Mucosa of rectum (tissue), 2 donors: ENCODE data around the gene FARP1.

Experiments used
- H3K27ac ChIP-seq, 2 donors: one replicate each; pipeline ENCODE4 v1.7.0; 2013; ENCODE audit warnings: inconsistent platforms in 2 of 2, low read depth in 2 of 2, low read length in 2 of 2
- H3K27me3 ChIP-seq, 2 donors: one replicate each; pipeline ENCODE4 v1.7.0; 2013; ENCODE audit warnings: low read length in 2 of 2; ENCODE audit not compliant: control insufficient read depth in 2 of 2, insufficient read depth in 2 of 2
- H3K36me3 ChIP-seq, 2 donors: one replicate each; pipeline ENCODE4 v1.7.0; 2013; ENCODE audit warnings: low read length in 2 of 2; ENCODE audit not compliant: control insufficient read depth in 2 of 2, insufficient read depth in 2 of 2
- H3K4me1 ChIP-seq, 2 donors: one replicate each; pipeline ENCODE4 v1.7.0; 2013; ENCODE audit warnings: low read length in 2 of 2, mild to moderate bottlenecking in 1 of 2; ENCODE audit not compliant: control insufficient read depth in 2 of 2, insufficient read depth in 2 of 2
- H3K4me3 ChIP-seq, 2 donors: one replicate each; pipeline ENCODE4 v1.7.0; 2013; ENCODE audit warnings: low read length in 2 of 2
- H3K9ac ChIP-seq, 2 donors: one replicate each; pipeline ENCODE4 v1.7.0; 2013; ENCODE audit warnings: low read length in 2 of 2, low read depth in 1 of 2, mild to moderate bottlenecking in 1 of 2
- H3K9me3 ChIP-seq, 2 donors: one replicate each; pipeline ENCODE4 v1.7.0; 2013; ENCODE audit warnings: low read length in 2 of 2; ENCODE audit not compliant: control insufficient read depth in 2 of 2
- donor health status: healthy.
- donor health status: Normal muscosa, but diverticular disease.

The FARP1 gene

DNA sequence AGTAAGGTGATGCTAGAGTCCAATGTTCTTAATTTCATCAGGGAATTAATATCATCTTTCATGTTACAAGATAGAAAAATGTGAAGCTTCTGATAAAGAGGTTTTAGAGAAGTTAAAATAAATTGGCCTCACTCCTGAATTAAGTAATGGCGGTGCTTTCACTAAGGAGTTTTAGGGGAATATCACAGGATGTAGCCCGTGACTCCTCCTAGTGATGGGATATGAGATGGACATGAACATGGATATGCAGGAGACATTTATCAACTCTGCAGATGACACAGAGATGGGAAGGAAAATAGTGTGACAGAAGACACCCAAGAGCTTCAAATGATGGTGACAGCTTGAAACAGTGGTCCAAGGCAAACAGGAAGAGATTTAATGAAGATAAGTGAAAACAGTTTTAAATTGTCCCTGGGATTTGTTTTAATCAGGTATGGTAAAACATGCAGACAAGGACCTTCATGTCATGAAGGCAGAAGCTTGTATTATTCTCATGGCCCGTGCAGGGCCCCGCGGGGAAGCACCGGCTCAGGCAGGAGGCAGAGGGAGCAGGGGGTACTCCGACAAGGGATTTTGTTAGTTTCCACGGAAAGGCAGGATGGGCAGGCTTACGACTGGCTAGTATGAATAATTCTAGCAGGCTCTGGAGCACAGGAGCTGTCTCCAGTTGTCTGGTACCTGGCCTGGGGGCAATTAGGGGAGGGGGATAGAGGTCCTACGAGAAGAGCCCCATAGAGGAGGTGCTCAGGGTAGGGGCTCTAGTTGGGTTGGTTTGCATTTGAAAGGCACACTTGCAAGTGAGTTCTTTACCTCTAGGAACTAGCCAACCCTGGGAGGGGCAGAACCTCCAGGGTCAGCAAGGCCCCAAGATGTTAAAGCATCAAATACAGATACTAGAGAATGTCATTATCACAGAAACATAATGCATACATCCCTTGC is 38.7 kb upstream of the FARP1 start:
- Histone ChIP-seq H3K4me1 (no peaks in the 10 kb centered on the region), H3K27me3 (no peaks in the 10 kb centered on the region), H3K36me3 (no peaks in the 10 kb centered on the region), H3K4me3 (no peak overlapping the region), H3K27ac (no peak overlapping the region), H3K9ac (no peak overlapping the region), H3K9me3 (no peaks in the 10 kb centered on the region)

- Histone ChIP-seq H3K4me3 (no peak overlapping the region), H3K36me3 (no peaks in the 10 kb centered on the region), H3K27ac (no peak overlapping the region), H3K27me3 (no peaks in the 10 kb centered on the region), H3K4me1 (no peaks in the 10 kb centered on the region), H3K9me3 (no peaks in the 10 kb centered on the region), H3K9ac (no peak overlapping the region)
These were observed 37.0 kb upstream of the FARP1 start for GRCh38 chr13:98105929-98106336.

- Histone ChIP-seq H3K4me1 (no peaks in the 10 kb centered on the region), H3K27me3 (no peaks in the 10 kb centered on the region), H3K9me3 (no peaks in the 10 kb centered on the region), H3K4me3 (no peak overlapping the region), H3K9ac (no peak overlapping the region), H3K36me3 (no peaks in the 10 kb centered on the region), H3K27ac (no peak overlapping the region)
These were observed 34.6 kb upstream of the FARP1 start for GRCh38 chr13:98108341-98108740.

DNA sequence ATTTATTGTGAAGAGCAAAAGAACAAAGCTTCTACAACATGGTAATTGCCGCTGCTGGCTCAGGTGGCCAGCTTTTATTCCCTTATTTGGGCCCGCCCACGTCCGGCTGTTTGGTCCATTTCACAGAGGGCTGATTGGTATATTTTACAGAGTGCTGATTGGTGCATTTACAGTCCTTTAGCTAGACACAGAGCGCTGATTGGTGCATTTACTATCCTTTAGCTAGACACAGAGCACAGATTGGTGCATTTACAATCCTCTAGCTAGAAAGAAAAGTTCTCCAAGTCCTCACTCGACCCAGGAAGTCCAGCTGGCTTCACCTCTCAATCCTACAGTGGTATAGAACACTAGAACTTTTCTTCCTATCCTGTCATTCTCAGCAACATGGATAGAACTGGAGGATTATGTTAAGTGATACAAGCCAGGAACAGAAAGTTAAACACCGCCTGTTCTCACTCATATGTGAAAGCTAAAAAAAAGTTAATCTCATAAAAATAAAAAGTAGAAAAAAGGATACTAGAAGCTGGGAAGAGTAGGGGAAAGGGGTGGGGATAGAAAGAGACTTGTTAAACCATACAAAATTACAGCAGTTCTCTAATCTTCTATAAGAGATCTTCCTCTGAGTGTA is 33.6 kb upstream of the FARP1 start:
- Histone ChIP-seq H3K9me3 (no peaks in the 10 kb centered on the region), H3K4me3 (no peak overlapping the region), H3K36me3 (no peaks in the 10 kb centered on the region), H3K27me3 (no peaks in the 10 kb centered on the region), H3K27ac (no peak overlapping the region), H3K4me1 (no peaks in the 10 kb centered on the region), H3K9ac (no peak overlapping the region)

GRCh38 chr13:98110749-98111148 is 32.1 kb upstream of the FARP1 start:
- Histone ChIP-seq H3K9ac (no peak overlapping the region), H3K4me1 (no peaks in the 10 kb centered on the region), H3K27ac (no peak overlapping the region), H3K4me3 (no peak overlapping the region), H3K36me3 (no peaks in the 10 kb centered on the region), H3K9me3 (no peaks in the 10 kb centered on the region), H3K27me3 (no peaks in the 10 kb centered on the region)

GRCh38 chr13:98111168-98112098 is 31.5 kb upstream of the FARP1 start:
- Histone ChIP-seq H3K4me3 (no peak overlapping the region), H3K27ac (no peak overlapping the region), H3K4me1 (no peaks in the 10 kb centered on the region), H3K36me3 (no peaks in the 10 kb centered on the region), H3K9me3 (no peaks in the 10 kb centered on the region), H3K27me3 (no peaks in the 10 kb centered on the region), H3K9ac (no peak overlapping the region)

GRCh38 chr13:98112456-98112855 is 30.4 kb upstream of the FARP1 start:
- no peaks in the 10 kb centered on the region for H3K36me3 ChIP-seq
- no peak overlapping the region for H3K4me3 ChIP-seq
- H3K4me1 ChIP-seq, result no peaks in the 10 kb centered on the region
- H3K27me3 ChIP-seq, result no peaks in the 10 kb centered on the region
- H3K9ac ChIP-seq, result no peak overlapping the region
- H3K9me3 ChIP-seq, result no peaks in the 10 kb centered on the region
- no peak overlapping the region for H3K27ac ChIP-seq

DNA sequence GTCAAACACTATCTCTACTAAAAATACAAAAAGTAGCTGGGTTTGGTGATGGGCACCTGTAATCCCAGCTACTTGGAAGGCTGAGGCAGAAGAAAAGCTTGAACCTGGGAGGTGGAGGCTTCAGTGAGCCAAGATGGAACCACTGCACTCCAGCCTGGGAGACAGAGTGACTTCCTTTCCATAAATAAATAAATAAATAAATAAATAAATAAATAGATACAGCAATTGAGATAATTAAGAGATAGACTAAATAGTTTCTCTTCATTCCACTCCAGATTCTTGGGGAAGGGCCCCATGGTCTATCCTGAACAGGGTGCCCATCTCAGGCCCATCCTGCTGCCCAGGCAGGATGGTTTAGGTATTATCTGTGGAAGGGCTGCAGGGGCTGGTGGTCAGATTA is 24.0 kb upstream of the FARP1 start:
- Histone ChIP-seq H3K27ac (no peak overlapping the region), H3K9me3 (no peaks in the 10 kb centered on the region), H3K4me1 (no peaks in the 10 kb centered on the region), H3K4me3 (no peak overlapping the region), H3K27me3 (no peaks in the 10 kb centered on the region), H3K9ac (no peak overlapping the region), H3K36me3 (no peaks in the 10 kb centered on the region)

DNA sequence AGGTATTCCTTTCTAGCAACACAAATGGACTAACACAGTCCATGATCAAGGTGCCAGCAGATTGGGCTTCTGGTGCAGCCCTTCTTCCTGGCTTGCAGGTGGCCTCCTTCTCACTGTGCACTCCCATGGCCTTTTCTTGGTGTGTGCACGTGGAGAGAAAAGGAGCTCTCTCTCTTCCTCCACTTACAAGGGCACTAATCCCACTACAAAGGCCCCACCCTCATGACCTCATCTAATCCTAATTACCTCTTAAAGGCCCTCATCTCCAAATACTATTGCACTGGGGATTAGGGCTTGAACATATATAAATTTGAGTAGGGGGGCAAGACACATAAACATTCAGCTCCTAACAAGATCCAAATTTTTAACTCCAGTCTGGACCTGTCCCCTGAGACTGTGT is 19.7 kb upstream of the FARP1 start:
- Histone ChIP-seq H3K4me3 (no peak overlapping the region), H3K4me1 (no peaks in the 10 kb centered on the region), H3K27me3 (no peaks in the 10 kb centered on the region), H3K36me3 (no peaks in the 10 kb centered on the region), H3K27ac (no peak overlapping the region), H3K9ac (no peak overlapping the region), H3K9me3 (no peaks in the 10 kb centered on the region)
